Ishikawa (cell line): ENCODE measurements around the gene HEBP1.

Source experiments
- CEBPB ChIP-seq: IDR thresholded peaks from 2 replicates; pipeline ENCODE4 v1.6.1; 2012
- CREB1 ChIP-seq: IDR thresholded peaks from 2 replicates; pipeline ENCODE4 v1.6.1; 2012; ENCODE audit warnings: low read depth
- EGR1 ChIP-seq: IDR thresholded peaks from 2 replicates; pipeline ENCODE4 v1.6.1; 2012
- EP300 ChIP-seq: IDR thresholded peaks from 2 replicates; pipeline ENCODE4 v1.6.1; 2012; ENCODE audit warnings: borderline replicate concordance
- FOXM1 ChIP-seq: IDR thresholded peaks from 2 replicates; pipeline ENCODE4 v1.6.1; 2012; ENCODE audit warnings: low read depth, borderline replicate concordance
- NFIC ChIP-seq: IDR thresholded peaks from 2 replicates; pipeline ENCODE4 v1.6.1; 2012
- RAD21 ChIP-seq: IDR thresholded peaks from 2 replicates; pipeline ENCODE4 v1.6.1; 2012; ENCODE audit warnings: low read depth
- TAF1 ChIP-seq: IDR thresholded peaks from 2 replicates; pipeline ENCODE4 v1.6.1; 2012; ENCODE audit warnings: low read depth, mild to moderate bottlenecking
- TCF12 ChIP-seq: IDR thresholded peaks from 2 replicates; pipeline ENCODE4 v1.6.1; 2012; ENCODE audit warnings: low read depth
- TEAD4 ChIP-seq: IDR thresholded peaks from 2 replicates; pipeline ENCODE4 v1.6.1; 2012
- YY1 ChIP-seq: IDR thresholded peaks from 2 replicates; pipeline ENCODE4 v1.6.1; 2012; ENCODE audit warnings: low read depth
- ZBTB7A ChIP-seq: IDR thresholded peaks from 2 replicates; pipeline ENCODE4 v1.6.1; 2012; ENCODE audit warnings: low read depth
- TF ChIP-seq, protein P1 (sequence below): IDR thresholded peaks from 2 replicates; pipeline ENCODE4 v1.6.1; 2012
- TF ChIP-seq, protein P2 (sequence below): IDR thresholded peaks from 2 replicates; pipeline ENCODE4 v1.6.1; 2012
- TF ChIP-seq, protein P3 (sequence below): IDR thresholded peaks from 2 replicates; pipeline ENCODE4 v1.6.1; 2012; ENCODE audit warnings: low read depth, mild to moderate bottlenecking

HEBP1 gene

DNA sequence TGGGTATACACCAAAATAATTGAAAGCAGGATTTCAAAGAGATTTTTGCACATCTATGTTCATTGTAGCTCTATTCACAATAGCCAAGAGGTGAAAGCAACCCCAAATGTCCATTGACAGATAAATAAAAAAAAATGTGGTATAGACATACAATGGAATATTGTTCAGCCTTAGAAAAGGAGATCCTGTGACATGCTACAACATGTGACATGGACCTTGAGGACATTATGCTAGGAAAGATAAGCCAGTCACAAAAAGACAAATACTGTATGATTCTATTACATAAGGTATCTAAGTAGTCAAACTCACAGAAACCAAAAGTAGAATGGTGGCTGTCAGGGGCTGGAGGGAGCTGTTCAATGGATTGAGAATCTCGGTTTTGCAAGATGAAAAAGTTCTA lies 60.2 kb downstream of the HEBP1 start:
- no peak for TF ChIP-seq ZBTB7A
- TF ChIP-seq, protein P1, sequence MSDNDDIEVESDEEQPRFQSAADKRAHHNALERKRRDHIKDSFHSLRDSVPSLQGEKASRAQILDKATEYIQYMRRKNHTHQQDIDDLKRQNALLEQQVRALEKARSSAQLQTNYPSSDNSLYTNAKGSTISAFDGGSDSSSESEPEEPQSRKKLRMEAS: no peak
- TF ChIP-seq, protein P2, sequence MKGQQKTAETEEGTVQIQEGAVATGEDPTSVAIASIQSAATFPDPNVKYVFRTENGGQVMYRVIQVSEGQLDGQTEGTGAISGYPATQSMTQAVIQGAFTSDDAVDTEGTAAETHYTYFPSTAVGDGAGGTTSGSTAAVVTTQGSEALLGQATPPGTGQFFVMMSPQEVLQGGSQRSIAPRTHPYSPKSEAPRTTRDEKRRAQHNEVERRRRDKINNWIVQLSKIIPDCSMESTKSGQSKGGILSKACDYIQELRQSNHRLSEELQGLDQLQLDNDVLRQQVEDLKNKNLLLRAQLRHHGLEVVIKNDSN: no peak
- no peak for TF ChIP-seq CEBPB
- no peak for TF ChIP-seq TCF12
- TF ChIP-seq EGR1: no peak
- no peak for TF ChIP-seq NFIC
- TF ChIP-seq TAF1: no peak
- no peak for TF ChIP-seq CREB1
- TF ChIP-seq FOXM1: no peak
- no peak for TF ChIP-seq TEAD4

DNA sequence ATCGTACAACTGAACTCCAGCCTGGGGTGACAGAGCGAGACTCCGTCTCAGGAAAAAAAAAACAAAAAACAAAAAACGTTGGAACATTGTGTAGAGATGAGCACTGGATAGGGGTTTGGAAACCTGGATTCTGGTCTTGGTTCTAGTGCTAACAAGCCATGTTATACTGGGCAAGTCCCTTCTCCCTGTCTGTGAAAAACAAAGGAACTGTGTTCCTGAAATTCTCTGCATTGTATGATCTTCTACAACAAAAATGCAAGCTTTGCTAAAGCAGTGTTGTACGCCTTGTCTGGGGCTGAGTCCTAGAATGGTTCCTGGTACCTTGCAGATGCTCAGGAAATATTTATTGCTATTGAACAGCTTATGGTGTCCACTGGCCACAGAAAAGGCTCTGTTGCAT lies 61.5 kb downstream of the HEBP1 start:
- no peak for TF ChIP-seq TCF12
- TF ChIP-seq EP300: no peak
- TF ChIP-seq FOXM1: no peak
- TF ChIP-seq TAF1: no peak
- no peak for TF ChIP-seq CREB1
- TF ChIP-seq, protein P2: no peak
- TF ChIP-seq, protein P3, sequence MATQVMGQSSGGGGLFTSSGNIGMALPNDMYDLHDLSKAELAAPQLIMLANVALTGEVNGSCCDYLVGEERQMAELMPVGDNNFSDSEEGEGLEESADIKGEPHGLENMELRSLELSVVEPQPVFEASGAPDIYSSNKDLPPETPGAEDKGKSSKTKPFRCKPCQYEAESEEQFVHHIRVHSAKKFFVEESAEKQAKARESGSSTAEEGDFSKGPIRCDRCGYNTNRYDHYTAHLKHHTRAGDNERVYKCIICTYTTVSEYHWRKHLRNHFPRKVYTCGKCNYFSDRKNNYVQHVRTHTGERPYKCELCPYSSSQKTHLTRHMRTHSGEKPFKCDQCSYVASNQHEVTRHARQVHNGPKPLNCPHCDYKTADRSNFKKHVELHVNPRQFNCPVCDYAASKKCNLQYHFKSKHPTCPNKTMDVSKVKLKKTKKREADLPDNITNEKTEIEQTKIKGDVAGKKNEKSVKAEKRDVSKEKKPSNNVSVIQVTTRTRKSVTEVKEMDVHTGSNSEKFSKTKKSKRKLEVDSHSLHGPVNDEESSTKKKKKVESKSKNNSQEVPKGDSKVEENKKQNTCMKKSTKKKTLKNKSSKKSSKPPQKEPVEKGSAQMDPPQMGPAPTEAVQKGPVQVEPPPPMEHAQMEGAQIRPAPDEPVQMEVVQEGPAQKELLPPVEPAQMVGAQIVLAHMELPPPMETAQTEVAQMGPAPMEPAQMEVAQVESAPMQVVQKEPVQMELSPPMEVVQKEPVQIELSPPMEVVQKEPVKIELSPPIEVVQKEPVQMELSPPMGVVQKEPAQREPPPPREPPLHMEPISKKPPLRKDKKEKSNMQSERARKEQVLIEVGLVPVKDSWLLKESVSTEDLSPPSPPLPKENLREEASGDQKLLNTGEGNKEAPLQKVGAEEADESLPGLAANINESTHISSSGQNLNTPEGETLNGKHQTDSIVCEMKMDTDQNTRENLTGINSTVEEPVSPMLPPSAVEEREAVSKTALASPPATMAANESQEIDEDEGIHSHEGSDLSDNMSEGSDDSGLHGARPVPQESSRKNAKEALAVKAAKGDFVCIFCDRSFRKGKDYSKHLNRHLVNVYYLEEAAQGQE: no peak
- no peak for TF ChIP-seq YY1
- TF ChIP-seq NFIC: no peak
- TF ChIP-seq RAD21: no peak
- TF ChIP-seq CEBPB: no peak
- TF ChIP-seq TEAD4: no peak
- TF ChIP-seq, protein P1: no peak
- no peak for TF ChIP-seq EGR1
- TF ChIP-seq ZBTB7A: no peak

DNA sequence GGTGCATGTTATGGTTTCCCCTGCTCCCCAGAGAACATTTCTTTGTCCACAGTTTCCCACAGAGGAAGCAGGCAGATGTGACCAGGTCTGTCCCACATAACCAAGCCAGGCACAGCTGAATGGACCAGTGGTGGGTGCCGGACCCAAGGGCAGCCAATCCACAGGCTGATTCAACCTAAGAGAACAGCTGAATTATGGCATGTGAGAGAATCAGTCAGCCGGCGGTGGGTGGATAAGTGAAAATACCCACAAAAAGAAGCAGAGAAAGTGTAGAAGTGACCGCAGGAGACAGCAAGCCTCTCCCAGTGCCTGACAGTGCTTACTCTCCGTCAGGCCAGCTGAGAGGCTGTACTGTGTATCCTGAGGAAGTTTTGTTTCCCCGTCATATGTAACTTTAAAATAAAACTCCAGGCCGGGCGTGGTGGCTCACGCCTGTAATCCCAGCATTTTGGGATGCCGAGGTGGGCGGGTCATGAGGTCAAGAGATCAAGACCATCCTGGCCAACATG lies 63.0 kb downstream of the HEBP1 start:
- TF ChIP-seq, protein P3: no peak
- TF ChIP-seq ZBTB7A: no peak
- no peak for TF ChIP-seq TCF12
- no peak for TF ChIP-seq EP300
- no peak for TF ChIP-seq FOXM1
- no peak for TF ChIP-seq CREB1
- TF ChIP-seq RAD21: no peak
- no peak for TF ChIP-seq CEBPB
- no peak for TF ChIP-seq EGR1
- TF ChIP-seq, protein P1: no peak
- no peak for TF ChIP-seq NFIC
- TF ChIP-seq, protein P2: no peak
- TF ChIP-seq TEAD4: no peak

DNA sequence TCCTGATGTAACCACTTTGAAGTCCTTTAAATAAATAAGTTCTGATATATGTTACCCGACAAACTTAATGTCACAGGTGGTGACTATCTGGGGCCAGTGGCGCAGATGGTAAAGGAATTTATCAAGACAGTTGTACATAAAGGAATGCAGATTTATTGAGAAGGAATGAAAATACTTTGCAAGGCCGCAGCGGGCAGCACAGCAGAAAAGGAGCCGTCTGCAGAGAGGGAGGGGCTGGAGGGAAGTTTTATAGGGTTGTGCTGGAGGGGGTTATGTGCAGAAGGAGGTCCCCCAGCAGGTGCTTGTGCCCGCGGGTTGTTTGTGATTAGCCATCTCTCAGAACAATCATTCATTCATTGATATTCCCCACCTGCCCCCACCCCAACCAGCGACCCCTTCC lies 65.5 kb downstream of the HEBP1 start:
- TF ChIP-seq YY1 (no peak), TCF12 (no peak), EP300 (no peak), TAF1 (no peak), CREB1 (no peak), FOXM1 (no peak)
- TF ChIP-seq, protein P3: no peak
- TF ChIP-seq, protein P1: no peak
